Right atrium auricular region (tissue), 2 donors: ENCODE results near the gene CEP112. TPM values are rescaled to one million over a fixed set of nuclear protein-coding genes. Genes with fewer than 3 reads are reported as not detected.

Experiments used
- DNase-seq: peaks from one replicate; pipeline ENCODE4 v3.0.0-alpha.2; 2019; ENCODE audit warnings: low spot score
- H3K27ac ChIP-seq, 2 donors: fragments of 200-600 bp; sonication (generic); 1 replicate in 1 of 2; 2 replicates in 1 of 2; pipeline ENCODE4 v1.5.1; 2016 to 2019
- H3K27me3 ChIP-seq, 2 donors: fragments of 200-600 bp; sonication (generic); one replicate each; pipeline versions ENCODE4 v1.5.1 to v1.6.0; 2017 to 2019
- H3K36me3 ChIP-seq: fragments of 200-600 bp; sonication (generic); one replicate; pipeline ENCODE4 v1.5.1; 2016
- H3K4me1 ChIP-seq, 2 donors: fragments of 200-600 bp; sonication (generic); one replicate each; pipeline versions ENCODE4 v1.5.1 to v1.6.0; 2017 to 2019
- H3K4me3 ChIP-seq, 2 donors: fragments of 200-600 bp; sonication (generic); 1 replicate in 1 of 2; 2 replicates in 1 of 2; pipeline ENCODE4 v1.5.1; 2017 to 2019; ENCODE audit warnings: mild to moderate bottlenecking in 1 of 2, moderate library complexity in 1 of 2
- H3K9me3 ChIP-seq, 2 donors: fragments of 200-600 bp; sonication (generic); one replicate each; pipeline ENCODE4 v1.5.1; 2019
- CTCF ChIP-seq, 2 donors: fragments of 200-600 bp; sonication (generic); IDR thresholded peaks; one replicate each; pipeline ENCODE4 v1.5.1; 2019; ENCODE audit warnings: antibody characterized with exemption in 2 of 2
- total RNA-seq, 2 donors: library from RNA; depleted of rRNA; stranded (reverse); fragments of >200 nt; gene quantifications; one replicate each; pipeline ENCODE4 v1.1.0, GENCODE V29; 2016

CEP112 gene
- total RNA-seq, 2 donors from 2014 or later = 8.1 to 11.2 TPM

GRCh38 chr17:65598746-65599145 is 593.2 kb downstream of the CEP112 start:
- no peaks in the 10 kb centered on the region for H3K36me3 ChIP-seq
- DNase-seq = no peak
- no peak for TF ChIP-seq CTCF (IDR thresholded peaks at IDR 0.05)
- H3K4me1 ChIP-seq = peaks cover 0 to 5% of the 10 kb centered on the region in 2 donors
- no peak overlapping the region for H3K27ac ChIP-seq
- no peaks in the 10 kb centered on the region for H3K27me3 ChIP-seq
- no peaks in the 10 kb centered on the region for H3K9me3 ChIP-seq
- H3K4me3 ChIP-seq = no peak overlapping the region

- TF ChIP-seq CTCF (IDR thresholded peaks at IDR 0.05) = no peak
- peaks cover 0 to 5% of the 10 kb centered on the region in 2 donors for H3K4me1 ChIP-seq
- H3K9me3 ChIP-seq = no peaks in the 10 kb centered on the region
These were observed 596.8 kb downstream of the CEP112 start for GRCh38 chr17:65595071-65595656.

GRCh38 chr17:65593855-65594845 is 597.8 kb downstream of the CEP112 start:
- H3K9me3 ChIP-seq = no peaks in the 10 kb centered on the region
- no peak for TF ChIP-seq CTCF (IDR thresholded peaks at IDR 0.05)
- H3K36me3 ChIP-seq = no peaks in the 10 kb centered on the region
- H3K27me3 ChIP-seq = no peaks in the 10 kb centered on the region
- DNase-seq = no peak
- peaks cover 0 to 5% of the 10 kb centered on the region in 2 donors for H3K4me1 ChIP-seq
- peak overlapping the region in 1 of 2 donors; percentile 10 for H3K4me3 ChIP-seq
- H3K27ac ChIP-seq = no peak overlapping the region

More at GRCh38 chr17:65595071-65595656, 596.8 kb downstream of the CEP112 start:
- Histone ChIP-seq H3K36me3 (no peaks in the 10 kb centered on the region), H3K27ac (no peak overlapping the region), H3K4me3 (no peak overlapping the region), H3K27me3 (no peaks in the 10 kb centered on the region)
- DNase-seq = no peak

- no peak overlapping the region for H3K27ac ChIP-seq
- no peak for DNase-seq
- no peak for TF ChIP-seq CTCF (IDR thresholded peaks at IDR 0.05)
- H3K4me1 ChIP-seq = peaks cover 0 to 12% of the 10 kb centered on the region in 2 donors
- H3K4me3 ChIP-seq = peak overlapping the region in 1 of 2 donors; percentile 10
- H3K9me3 ChIP-seq = no peaks in the 10 kb centered on the region
- H3K27me3 ChIP-seq = no peaks in the 10 kb centered on the region
- H3K36me3 ChIP-seq = no peaks in the 10 kb centered on the region
These were observed 598.7 kb downstream of the CEP112 start for GRCh38 chr17:65593092-65593854.

GRCh38 chr17:65592125-65592965 is 599.6 kb downstream of the CEP112 start:
- H3K27me3 ChIP-seq = no peaks in the 10 kb centered on the region
- no peak for TF ChIP-seq CTCF (IDR thresholded peaks at IDR 0.05)
- no peak overlapping the region for H3K27ac ChIP-seq
- DNase-seq = no peak
- no peak overlapping the region for H3K4me3 ChIP-seq
- H3K4me1 ChIP-seq = peaks cover 0 to 21% of the 10 kb centered on the region in 2 donors
- no peaks in the 10 kb centered on the region for H3K9me3 ChIP-seq
- H3K36me3 ChIP-seq = no peaks in the 10 kb centered on the region
